Natural killer cell (primary cell): Measurements from ENCODE around the gene PCSK9. TPM values are rescaled to one million over a fixed set of nuclear protein-coding genes. Genes with fewer than 3 reads are reported as not detected.

Experiments
- ATAC-seq, 3 donors: fragments of 150-1000 bp in 2 of 3; fragments of 200-7000 bp in 1 of 3; cut with Tn5 transposase; 1 replicate in 1 of 3; 2 replicates in 2 of 3; pipeline ENCODE4 v1.10.0; 2021; ENCODE audit warnings: mild to moderate bottlenecking in 2 of 3, moderate library complexity in 2 of 3
- DNase-seq, 2 donors: peaks; one replicate each; pipeline versions ENCODE4 v3.0.0 to v3.0.0-alpha.2; 2013 to 2021; ENCODE audit warnings: mixed read lengths in 1 of 2
- H3K27ac ChIP-seq: one replicate; pipeline ENCODE4 v1.5.1; 2013; ENCODE audit warnings: mild to moderate bottlenecking, low read length
- H3K27me3 ChIP-seq: one replicate; pipeline ENCODE4 v1.6.1; 2013; ENCODE audit warnings: low read length; ENCODE audit not compliant: control insufficient read depth, insufficient read depth
- H3K36me3 ChIP-seq: one replicate; pipeline ENCODE4 v1.6.1; 2013; ENCODE audit warnings: low read length; ENCODE audit not compliant: control insufficient read depth, insufficient read depth
- H3K4me1 ChIP-seq: one replicate; pipeline ENCODE4 v1.6.1; 2013; ENCODE audit warnings: low read length; ENCODE audit not compliant: control insufficient read depth, insufficient read depth
- H3K4me3 ChIP-seq: one replicate; pipeline ENCODE4 v1.5.1; 2013; ENCODE audit warnings: low read length
- H3K9me3 ChIP-seq: one replicate; pipeline ENCODE4 v1.6.1; 2013; ENCODE audit warnings: low read length; ENCODE audit not compliant: control insufficient read depth, insufficient read depth
- H3K27ac Mint-ChIP-seq, 2 donors: one replicate each; pipeline ENCODE4 v1.8.0; 2022; ENCODE audit warnings: mild to moderate bottlenecking in 2 of 2, mixed read lengths in 2 of 2, moderate library complexity in 1 of 2
- H3K27me3 Mint-ChIP-seq, 2 donors: one replicate each; pipeline ENCODE4 v1.8.0; 2022; ENCODE audit warnings: low read depth in 2 of 2, mixed read lengths in 2 of 2
- H3K36me3 Mint-ChIP-seq: one replicate; pipeline ENCODE4 v1.8.0; 2022; ENCODE audit warnings: mixed read lengths
- H3K4me1 Mint-ChIP-seq, 2 donors: one replicate each; pipeline ENCODE4 v1.8.0; 2022; ENCODE audit warnings: mixed read lengths in 2 of 2
- H3K4me3 Mint-ChIP-seq: one replicate; pipeline ENCODE4 v1.8.0; 2022; ENCODE audit warnings: mild to moderate bottlenecking, moderate library complexity, mixed read lengths
- H3K9me3 Mint-ChIP-seq, 2 donors: one replicate each; pipeline ENCODE4 v1.8.0; 2022; ENCODE audit warnings: mixed read lengths in 2 of 2
- WGBS: methylation state at CpG from one replicate; pipeline ENCODE4 v1.1.7; 2013; ENCODE audit warnings: missing lambda C conversion rate; ENCODE audit not compliant: insufficient coverage; 5-methylcytosine and 5-hydroxymethylcytosine counted together
- intact Hi-C: fragments of 100-400 bp; cut with micrococcal nuclease; formaldehyde crosslinking; loops from one replicate; pipeline ENCODE4 v1.14.2; 2022
- total RNA-seq, 4 donors: library from RNA; stranded (reverse); fragments of 120-200 nt in 1 of 4; gene quantifications; one replicate each; pipeline versions ENCODE4 v1.2.3 to v1.2.4, GENCODE V29; 2013 to 2022
- TF ChIP-seq, protein P1 (sequence below): fragments of 200-600 bp; IDR thresholded peaks from one replicate; pipeline ENCODE4 v1.8.0; 2022; ENCODE audit warnings: antibody characterized with exemption

PCSK9 gene
- total RNA-seq, 3 donors from 2014 or later (not counting 1 experiment from before 2014, with no cell fraction given) = not detected

DNA sequence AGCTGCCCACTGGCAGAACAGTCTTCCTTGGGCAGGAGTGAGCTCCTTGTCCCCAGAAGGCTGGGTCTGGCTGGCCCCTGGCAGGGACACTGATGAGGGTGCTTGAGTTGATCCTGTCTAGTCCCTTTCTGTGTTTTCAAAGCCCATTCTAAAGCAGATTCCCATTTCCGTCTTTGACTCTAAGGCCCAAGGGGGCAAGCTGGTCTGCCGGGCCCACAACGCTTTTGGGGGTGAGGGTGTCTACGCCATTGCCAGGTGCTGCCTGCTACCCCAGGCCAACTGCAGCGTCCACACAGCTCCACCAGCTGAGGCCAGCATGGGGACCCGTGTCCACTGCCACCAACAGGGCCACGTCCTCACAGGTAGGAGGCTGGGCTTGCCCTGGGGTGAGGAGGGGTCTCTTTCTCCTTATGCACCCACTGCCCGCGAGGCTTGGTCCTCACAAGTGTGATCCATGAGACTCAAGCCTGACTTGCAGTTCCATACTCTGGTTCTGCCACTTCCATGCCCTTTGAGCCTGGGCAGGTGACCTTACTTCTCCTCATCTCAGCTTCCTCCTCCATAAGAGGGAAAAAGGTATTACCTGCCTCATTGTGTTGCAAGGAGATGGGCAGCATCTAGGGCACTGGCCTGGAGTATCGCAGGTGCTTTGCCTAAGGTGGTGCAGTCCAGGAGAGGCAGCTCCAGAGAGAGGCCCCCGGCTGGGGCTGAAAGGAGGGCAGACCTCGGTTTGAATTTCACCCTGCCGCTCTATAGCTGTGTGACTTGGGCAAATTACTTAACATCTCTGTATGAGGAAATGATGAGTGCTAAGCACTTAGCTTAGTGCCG, 20.2 kb downstream of the PCSK9 start:
- Histone ChIP-seq H3K27me3 (no peaks in the 10 kb centered on the region), H3K4me3 (no peak overlapping the region), H3K27ac (no peak overlapping the region), H3K9me3 (no peaks in the 10 kb centered on the region), H3K4me1 (no peaks in the 10 kb centered on the region), H3K36me3 (no peaks in the 10 kb centered on the region)
- Mint-ChIP-seq H3K9me3 (no peaks in the 10 kb centered on the region), H3K27ac (peak overlapping the region in 1 of 2 donors; percentile 41), H3K36me3 (no peaks in the 10 kb centered on the region), H3K4me1 (peaks cover 0 to 9% of the 10 kb centered on the region in 2 donors), H3K27me3 (no peaks in the 10 kb centered on the region), H3K4me3 (no peak overlapping the region)
- intact Hi-C loops = no loop called here
- DNase-seq = no peak
- TF ChIP-seq, protein P1, sequence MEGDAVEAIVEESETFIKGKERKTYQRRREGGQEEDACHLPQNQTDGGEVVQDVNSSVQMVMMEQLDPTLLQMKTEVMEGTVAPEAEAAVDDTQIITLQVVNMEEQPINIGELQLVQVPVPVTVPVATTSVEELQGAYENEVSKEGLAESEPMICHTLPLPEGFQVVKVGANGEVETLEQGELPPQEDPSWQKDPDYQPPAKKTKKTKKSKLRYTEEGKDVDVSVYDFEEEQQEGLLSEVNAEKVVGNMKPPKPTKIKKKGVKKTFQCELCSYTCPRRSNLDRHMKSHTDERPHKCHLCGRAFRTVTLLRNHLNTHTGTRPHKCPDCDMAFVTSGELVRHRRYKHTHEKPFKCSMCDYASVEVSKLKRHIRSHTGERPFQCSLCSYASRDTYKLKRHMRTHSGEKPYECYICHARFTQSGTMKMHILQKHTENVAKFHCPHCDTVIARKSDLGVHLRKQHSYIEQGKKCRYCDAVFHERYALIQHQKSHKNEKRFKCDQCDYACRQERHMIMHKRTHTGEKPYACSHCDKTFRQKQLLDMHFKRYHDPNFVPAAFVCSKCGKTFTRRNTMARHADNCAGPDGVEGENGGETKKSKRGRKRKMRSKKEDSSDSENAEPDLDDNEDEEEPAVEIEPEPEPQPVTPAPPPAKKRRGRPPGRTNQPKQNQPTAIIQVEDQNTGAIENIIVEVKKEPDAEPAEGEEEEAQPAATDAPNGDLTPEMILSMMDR = no peak
- ATAC-seq = no peak
- WGBS = 83% methylated on average over 14 of the region's 14 CpGs

DNA sequence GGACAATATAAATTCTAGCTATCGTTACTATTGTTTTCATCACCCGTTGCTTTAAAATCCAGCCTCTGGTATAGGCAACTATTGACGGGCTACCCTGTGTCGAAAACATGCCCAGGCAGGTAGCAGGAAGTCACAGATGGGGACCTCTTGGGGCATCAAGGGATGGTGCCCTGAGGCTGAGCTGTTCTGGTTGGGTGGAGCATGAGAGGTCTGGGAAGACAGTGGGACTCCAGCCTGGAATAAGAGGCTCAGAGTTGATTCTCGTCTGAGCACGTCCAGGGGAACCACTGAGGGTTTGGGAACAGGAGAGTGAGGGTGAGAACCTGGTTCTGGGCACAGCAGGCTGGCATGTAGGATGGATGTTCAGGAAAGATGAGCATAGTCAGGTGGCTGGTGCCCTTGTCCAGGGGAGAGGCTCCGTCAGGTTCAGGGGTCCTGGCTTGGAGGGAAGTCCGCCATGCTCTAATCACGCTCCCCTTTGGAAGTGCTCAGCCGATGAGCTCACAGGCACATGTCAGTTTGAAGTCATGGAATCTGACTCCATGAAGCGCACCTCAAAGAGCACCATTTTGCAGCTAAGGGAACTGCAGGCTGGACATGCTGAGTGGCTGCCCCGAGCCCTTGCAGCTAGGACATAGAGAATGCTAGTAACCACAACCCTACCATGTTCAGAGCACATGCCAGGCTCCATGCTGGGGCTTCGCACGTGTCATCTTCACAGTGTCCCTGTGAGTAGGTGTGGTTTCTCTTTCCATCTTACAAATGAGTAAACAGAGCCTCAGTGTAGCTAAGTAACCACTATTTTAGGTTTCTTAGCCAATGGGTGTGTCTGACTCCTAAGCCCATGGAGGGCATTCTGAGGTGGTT, 21.0 kb downstream of the PCSK9 start:
- WGBS = 95% methylated on average over 12 of the region's 14 CpGs

DNA sequence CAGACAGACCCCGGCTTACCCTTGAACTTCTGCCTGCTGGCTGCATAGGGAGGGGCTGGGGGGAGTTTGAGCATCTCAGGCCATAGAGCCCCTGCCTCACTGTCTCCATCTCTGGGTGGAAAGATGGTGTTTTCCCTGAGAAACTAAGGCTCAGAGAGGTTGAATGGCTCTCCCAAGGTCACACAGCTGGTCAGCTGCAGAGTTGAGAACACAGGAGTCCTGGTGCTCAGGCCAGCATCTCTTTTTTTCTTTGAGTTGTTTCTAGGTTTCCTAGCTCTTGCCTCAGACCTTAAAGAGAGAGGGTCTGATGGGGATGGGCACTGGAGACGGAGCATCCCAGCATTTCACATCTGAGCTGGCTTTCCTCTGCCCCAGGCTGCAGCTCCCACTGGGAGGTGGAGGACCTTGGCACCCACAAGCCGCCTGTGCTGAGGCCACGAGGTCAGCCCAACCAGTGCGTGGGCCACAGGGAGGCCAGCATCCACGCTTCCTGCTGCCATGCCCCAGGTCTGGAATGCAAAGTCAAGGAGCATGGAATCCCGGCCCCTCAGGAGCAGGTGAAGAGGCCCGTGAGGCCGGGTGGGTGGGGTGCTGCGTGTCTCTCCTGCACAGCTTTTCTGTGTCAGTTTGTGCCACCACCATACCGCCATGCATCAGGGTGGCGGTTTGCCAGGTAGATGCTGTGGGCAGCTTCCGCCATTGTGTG, 21.8 kb downstream of the PCSK9 start:
- intact Hi-C loops = no loop called here
- ATAC-seq (no peak), DNase-seq (no peak)
- Histone ChIP-seq H3K4me3 (no peak overlapping the region), H3K9me3 (no peaks in the 10 kb centered on the region), H3K27ac (no peak overlapping the region), H3K36me3 (no peaks in the 10 kb centered on the region), H3K4me1 (no peaks in the 10 kb centered on the region), H3K27me3 (no peaks in the 10 kb centered on the region)
- Mint-ChIP-seq H3K4me1 (peaks cover 0 to 9% of the 10 kb centered on the region in 2 donors), H3K36me3 (no peaks in the 10 kb centered on the region), H3K4me3 (no peak overlapping the region), H3K27me3 (no peaks in the 10 kb centered on the region), H3K9me3 (no peaks in the 10 kb centered on the region), H3K27ac (no peak overlapping the region)
- 87% methylated on average over 13 of the region's 13 CpGs for WGBS
- TF ChIP-seq, protein P1 = no peak

More for the DNA sequence above, 21.0 kb downstream of the PCSK9 start:
- no peak for DNase-seq
- Mint-ChIP-seq H3K9me3 (no peaks in the 10 kb centered on the region), H3K36me3 (no peaks in the 10 kb centered on the region), H3K27ac (peak overlapping the region in 1 of 2 donors; percentile 41), H3K27me3 (no peaks in the 10 kb centered on the region), H3K4me1 (peaks cover 0 to 9% of the 10 kb centered on the region in 2 donors), H3K4me3 (no peak overlapping the region)
- H3K4me3 ChIP-seq = no peak overlapping the region
- H3K9me3 ChIP-seq = no peaks in the 10 kb centered on the region
- no peaks in the 10 kb centered on the region for H3K4me1 ChIP-seq
- peak; percentile 61 to 74 (median 73) for ATAC-seq
- intact Hi-C loops = no loop called here
- H3K27ac ChIP-seq = no peak overlapping the region
- TF ChIP-seq, protein P1 = no peak
- H3K27me3 ChIP-seq = no peaks in the 10 kb centered on the region
- no peaks in the 10 kb centered on the region for H3K36me3 ChIP-seq
